ENCODE measurements around the gene ZNF548.

The ZNF548 gene

DNA sequence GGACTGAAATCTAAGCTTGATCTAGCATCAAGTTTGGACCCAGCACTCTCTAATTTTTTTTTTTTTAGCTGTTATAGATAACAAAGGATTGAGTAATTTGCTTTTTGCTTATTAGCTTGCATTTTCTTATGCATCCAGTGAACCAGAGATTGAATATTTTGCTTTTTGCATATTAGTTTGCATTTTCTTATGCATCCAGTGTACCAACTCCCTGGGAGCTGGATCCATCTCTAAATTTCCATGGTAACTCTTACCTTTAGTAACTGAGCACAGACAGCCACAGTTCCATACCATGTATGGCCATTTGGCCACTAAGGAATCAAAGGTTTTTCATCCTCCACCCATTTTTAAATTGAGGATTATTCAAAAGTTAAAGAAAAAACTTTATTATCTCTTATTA is 8.7 kb upstream of the ZNF548 start:
- Mint-ChIP-seq H3K36me3 (ENCODE audit: low read depth) (peaks cover 40% of the 10 kb centered on the region), H3K27ac (no peak overlapping the region), H3K4me1 (no peaks in the 10 kb centered on the region), H3K9me3 (peaks cover 47% of the 10 kb centered on the region), H3K27me3 (ENCODE audit: low read depth, poor library complexity) (peaks cover 25% of the 10 kb centered on the region), H3K4me3 (no peak overlapping the region)
- TF ChIP-seq, protein P1, sequence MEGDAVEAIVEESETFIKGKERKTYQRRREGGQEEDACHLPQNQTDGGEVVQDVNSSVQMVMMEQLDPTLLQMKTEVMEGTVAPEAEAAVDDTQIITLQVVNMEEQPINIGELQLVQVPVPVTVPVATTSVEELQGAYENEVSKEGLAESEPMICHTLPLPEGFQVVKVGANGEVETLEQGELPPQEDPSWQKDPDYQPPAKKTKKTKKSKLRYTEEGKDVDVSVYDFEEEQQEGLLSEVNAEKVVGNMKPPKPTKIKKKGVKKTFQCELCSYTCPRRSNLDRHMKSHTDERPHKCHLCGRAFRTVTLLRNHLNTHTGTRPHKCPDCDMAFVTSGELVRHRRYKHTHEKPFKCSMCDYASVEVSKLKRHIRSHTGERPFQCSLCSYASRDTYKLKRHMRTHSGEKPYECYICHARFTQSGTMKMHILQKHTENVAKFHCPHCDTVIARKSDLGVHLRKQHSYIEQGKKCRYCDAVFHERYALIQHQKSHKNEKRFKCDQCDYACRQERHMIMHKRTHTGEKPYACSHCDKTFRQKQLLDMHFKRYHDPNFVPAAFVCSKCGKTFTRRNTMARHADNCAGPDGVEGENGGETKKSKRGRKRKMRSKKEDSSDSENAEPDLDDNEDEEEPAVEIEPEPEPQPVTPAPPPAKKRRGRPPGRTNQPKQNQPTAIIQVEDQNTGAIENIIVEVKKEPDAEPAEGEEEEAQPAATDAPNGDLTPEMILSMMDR (IDR thresholded peaks at IDR 0.05), result no peak
- no peak for DNase-seq

DNA sequence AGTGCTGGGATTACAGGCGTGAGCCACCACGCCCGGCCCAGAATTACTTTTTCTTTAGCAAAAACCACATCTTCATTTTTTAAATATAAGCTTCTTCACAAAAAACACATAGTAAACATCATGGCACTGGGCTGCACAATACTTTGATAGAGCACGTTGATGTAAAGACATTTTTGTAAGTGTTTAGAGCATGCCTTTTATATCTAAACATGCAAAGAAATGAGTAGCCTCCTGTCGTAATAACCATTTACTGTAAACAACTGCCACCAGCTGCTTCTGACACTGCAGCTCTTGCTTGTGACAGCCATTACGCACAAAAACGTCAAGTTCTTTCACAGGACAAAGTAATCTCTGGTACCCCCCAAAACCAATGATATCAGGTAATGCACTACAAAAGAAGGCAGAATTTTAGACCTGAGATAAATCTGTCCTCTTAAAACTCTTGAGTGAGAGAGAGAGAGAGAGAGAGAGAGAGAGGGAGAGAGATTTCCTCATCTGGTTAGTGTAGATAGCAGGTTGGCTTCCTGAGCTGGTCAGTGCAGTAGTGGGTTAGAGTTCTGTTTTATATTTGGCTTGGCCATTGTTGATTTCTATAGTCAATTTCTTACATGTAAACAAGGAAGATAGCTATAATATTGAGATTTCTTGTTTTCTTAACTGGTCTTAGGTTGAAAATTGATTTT is 6.7 kb upstream of the ZNF548 start:
- no peak for DNase-seq
- no peak overlapping the region for H3K4me3 Mint-ChIP-seq
- no peaks in the 10 kb centered on the region for H3K4me1 Mint-ChIP-seq
- peaks cover 30% of the 10 kb centered on the region for H3K9me3 Mint-ChIP-seq
- TF ChIP-seq, protein P1 (IDR thresholded peaks at IDR 0.05), result no peak
- no peak overlapping the region for H3K27ac Mint-ChIP-seq
- peaks cover 43% of the 10 kb centered on the region for H3K27me3 Mint-ChIP-seq (ENCODE audit: low read depth, poor library complexity)
- H3K36me3 Mint-ChIP-seq (ENCODE audit: low read depth), result peaks cover 20% of the 10 kb centered on the region

DNA sequence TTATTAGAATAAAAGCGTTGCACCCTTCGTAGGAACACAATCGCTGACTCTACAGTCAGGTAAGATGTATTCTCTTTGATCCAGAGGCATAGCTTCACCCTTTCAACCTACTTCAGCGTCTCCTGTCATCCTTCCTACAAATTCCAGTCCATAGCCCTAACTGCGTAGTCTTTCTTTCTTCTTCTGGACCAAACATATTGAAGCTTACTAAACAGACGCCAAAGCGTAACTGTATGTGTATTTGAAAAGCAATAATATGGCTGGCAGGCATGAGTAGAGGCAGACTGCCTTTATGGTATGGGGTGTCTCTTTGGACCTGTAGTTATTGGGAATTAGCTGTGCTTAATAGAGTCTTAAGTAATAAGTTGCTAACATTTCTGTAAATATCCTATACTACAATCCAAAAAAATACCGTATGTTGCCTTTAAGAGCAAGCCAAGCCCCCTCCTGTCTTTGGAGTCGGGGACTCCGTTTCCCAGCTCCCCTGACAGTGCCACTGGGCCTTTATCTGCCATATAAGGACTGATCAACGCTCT is 392 bp upstream of the ZNF548 start:
- peaks cover 16% of the 10 kb centered on the region for H3K4me1 Mint-ChIP-seq
- peaks cover 33% of the 10 kb centered on the region for H3K27me3 Mint-ChIP-seq (ENCODE audit: low read depth, poor library complexity)
- peak overlapping the region; percentile 97 for H3K4me3 Mint-ChIP-seq
- TF ChIP-seq, protein P1 (IDR thresholded peaks at IDR 0.05), result no peak
- peaks cover 40% of the 10 kb centered on the region for H3K9me3 Mint-ChIP-seq
- H3K27ac Mint-ChIP-seq, result peak overlapping the region; percentile 99
- H3K36me3 Mint-ChIP-seq (ENCODE audit: low read depth), result peaks cover 40% of the 10 kb centered on the region
- no peak for DNase-seq

DNA sequence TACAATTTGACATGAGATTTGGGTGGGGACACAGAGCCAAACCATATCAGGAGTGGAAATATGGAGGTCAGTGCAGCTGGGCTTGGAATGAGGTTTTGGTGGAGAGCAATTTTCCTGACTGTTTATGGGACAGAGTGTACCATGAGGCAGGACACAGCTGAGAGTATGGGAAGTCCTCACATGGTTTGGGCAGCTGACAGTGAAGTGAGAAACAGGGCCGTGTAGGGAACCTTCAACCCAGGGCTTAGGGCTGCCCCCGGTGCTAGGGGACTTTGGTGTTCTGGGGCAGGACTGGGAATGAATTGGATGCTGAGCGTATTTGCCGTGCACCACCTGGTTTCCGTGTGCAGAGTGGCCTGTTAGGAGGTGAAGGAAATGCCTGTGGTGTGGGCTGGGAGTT is 6.1 kb downstream of the ZNF548 start:
- peaks cover 1% of the 10 kb centered on the region for H3K27me3 Mint-ChIP-seq (ENCODE audit: low read depth, poor library complexity)
- no peak for DNase-seq
- peaks cover 97% of the 10 kb centered on the region for H3K36me3 Mint-ChIP-seq (ENCODE audit: low read depth)
- peaks cover 64% of the 10 kb centered on the region for H3K9me3 Mint-ChIP-seq
- H3K4me1 Mint-ChIP-seq, result peaks cover 8% of the 10 kb centered on the region
- H3K4me3 Mint-ChIP-seq, result no peak overlapping the region
- TF ChIP-seq, protein P1 (IDR thresholded peaks at IDR 0.05), result no peak
- H3K27ac Mint-ChIP-seq, result no peak overlapping the region

DNA sequence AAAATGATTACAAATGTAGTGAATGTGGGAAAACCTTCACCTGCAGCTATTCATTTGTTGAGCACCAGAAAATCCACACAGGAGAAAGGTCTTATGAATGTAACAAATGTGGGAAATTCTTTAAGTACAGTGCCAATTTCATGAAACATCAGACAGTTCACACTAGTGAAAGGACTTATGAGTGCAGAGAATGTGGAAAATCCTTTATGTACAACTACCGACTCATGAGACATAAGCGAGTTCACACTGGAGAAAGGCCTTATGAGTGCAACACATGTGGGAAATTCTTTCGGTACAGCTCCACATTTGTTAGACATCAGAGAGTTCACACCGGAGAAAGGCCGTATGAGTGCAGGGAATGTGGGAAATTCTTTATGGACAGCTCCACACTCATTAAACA is 9.2 kb downstream of the ZNF548 start:
- H3K9me3 Mint-ChIP-seq, result peaks cover 66% of the 10 kb centered on the region
- H3K27ac Mint-ChIP-seq, result no peak overlapping the region
- TF ChIP-seq, protein P1 (IDR thresholded peaks at IDR 0.05), result no peak

More for the DNA sequence above, 9.2 kb downstream of the ZNF548 start:
- Mint-ChIP-seq H3K4me3 (no peak overlapping the region), H3K4me1 (no peaks in the 10 kb centered on the region), H3K36me3 (ENCODE audit: low read depth) (peaks cover 94% of the 10 kb centered on the region), H3K27me3 (ENCODE audit: low read depth, poor library complexity) (no peaks in the 10 kb centered on the region)
- no peak for DNase-seq
